Fibroblast of peridontal ligament (primary cell): ENCODE data around the gene UBAC1.

Experiments used
- DNase-seq: peaks from one replicate; pipeline ENCODE4 v3.0.0-alpha.2; 2010; ENCODE audit errors: extremely low read depth

UBAC1 gene

GRCh38 chr9:135941288-135941995 lies 19.7 kb downstream of the UBAC1 start:
- no peak for DNase-seq

- DNase-seq = no peak
Measured at GRCh38 chr9:135939351-135940265, 21.6 kb downstream of the UBAC1 start.

GRCh38 chr9:135937521-135938489 lies 23.4 kb downstream of the UBAC1 start:
- DNase-seq = no peak

- no peak for DNase-seq
Measured at GRCh38 chr9:135933114-135933513, 28.1 kb downstream of the UBAC1 start.

GRCh38 chr9:135932656-135933055 lies 28.5 kb downstream of the UBAC1 start:
- DNase-seq = no peak

- DNase-seq = no peak
Measured at GRCh38 chr9:135931349-135931820, 29.8 kb downstream of the UBAC1 start.

GRCh38 chr9:135930446-135931345 lies 30.5 kb downstream of the UBAC1 start:
- no peak for DNase-seq

- no peak for DNase-seq
Measured at GRCh38 chr9:135929656-135930445, 31.3 kb downstream of the UBAC1 start.

GRCh38 chr9:135928731-135929655 lies 32.2 kb downstream of the UBAC1 start:
- no peak for DNase-seq

- no peak for DNase-seq
Measured at GRCh38 chr9:135928074-135928730, 33.0 kb downstream of the UBAC1 start.

- DNase-seq = no peak
Measured at GRCh38 chr9:135927195-135928013, 33.8 kb downstream of the UBAC1 start.

GRCh38 chr9:135926402-135927194 lies 34.6 kb downstream of the UBAC1 start:
- peak; percentile 35 for DNase-seq

GRCh38 chr9:135925496-135926133 lies 35.6 kb downstream of the UBAC1 start:
- DNase-seq = no peak

GRCh38 chr9:135924628-135925338 lies 36.4 kb downstream of the UBAC1 start:
- DNase-seq = no peak

GRCh38 chr9:135923508-135923907 lies 37.7 kb downstream of the UBAC1 start:
- DNase-seq = no peak
